ENCODE measurements around the gene WFDC1.

The WFDC1 gene

GRCh38 chr16:84262939-84263338, 31.7 kb upstream of the WFDC1 start:
- no peaks in the 10 kb centered on the region for H3K79me2 ChIP-seq
- no peak overlapping the region for H2AFZ ChIP-seq
- no peak overlapping the region for H3K4me3 ChIP-seq (ENCODE audit: low read depth, low read length)
- no peak overlapping the region for H3K27ac ChIP-seq
- no peaks in the 10 kb centered on the region for H3K4me1 ChIP-seq
- H3K9ac ChIP-seq: no peak overlapping the region
- no peak for TF ChIP-seq CTCF (IDR thresholded peaks at IDR 0.05)
- no peaks in the 10 kb centered on the region for H3K27me3 ChIP-seq (ENCODE audit: control insufficient read depth, insufficient read depth, low read length)
- no peaks in the 10 kb centered on the region for H3K36me3 ChIP-seq (ENCODE audit: control insufficient read depth, insufficient read depth, low read length)
- no peak overlapping the region for H3K4me2 ChIP-seq (ENCODE audit: low read length)
- H3K9me3 ChIP-seq (ENCODE audit: control insufficient read depth, low read length): no peaks in the 10 kb centered on the region

GRCh38 chr16:84266451-84266850, 28.2 kb upstream of the WFDC1 start:
- Histone ChIP-seq H3K27ac (no peak overlapping the region), H3K4me2 (ENCODE audit: low read length) (no peak overlapping the region), H2AFZ (no peak overlapping the region), H3K9ac (no peak overlapping the region), H3K9me3 (ENCODE audit: control insufficient read depth, low read length) (no peaks in the 10 kb centered on the region), H3K79me2 (no peaks in the 10 kb centered on the region), H3K27me3 (ENCODE audit: control insufficient read depth, insufficient read depth, low read length) (no peaks in the 10 kb centered on the region), H3K36me3 (ENCODE audit: control insufficient read depth, insufficient read depth, low read length) (no peaks in the 10 kb centered on the region), H3K4me3 (ENCODE audit: low read depth, low read length) (no peak overlapping the region), H3K4me1 (no peaks in the 10 kb centered on the region)
- TF ChIP-seq CTCF (IDR thresholded peaks at IDR 0.05): no peak

DNA sequence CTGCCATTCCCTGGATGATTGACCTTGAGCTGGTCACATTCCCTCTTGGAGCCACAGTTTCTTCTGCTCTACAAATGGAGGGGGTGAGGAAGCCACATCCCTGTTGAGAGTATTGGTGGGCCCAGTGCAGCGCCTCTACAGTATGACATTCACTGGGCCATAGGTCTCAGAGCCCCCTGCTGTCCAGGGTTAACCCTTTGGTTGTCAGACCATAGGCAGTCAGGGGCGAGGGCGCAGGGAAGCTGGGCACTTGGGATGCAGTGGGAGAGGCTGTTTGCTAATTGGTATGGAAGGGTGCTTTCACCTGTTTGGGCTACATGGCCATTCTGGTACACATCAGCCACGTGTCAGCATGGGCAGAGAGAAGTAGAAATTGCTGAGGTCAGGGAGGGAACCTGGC, 27.3 kb upstream of the WFDC1 start:
- no peaks in the 10 kb centered on the region for H3K36me3 ChIP-seq (ENCODE audit: control insufficient read depth, insufficient read depth, low read length)
- H3K4me2 ChIP-seq (ENCODE audit: low read length): no peak overlapping the region
- H3K4me1 ChIP-seq: no peaks in the 10 kb centered on the region
- H3K4me3 ChIP-seq (ENCODE audit: low read depth, low read length): no peak overlapping the region
- no peak overlapping the region for H3K27ac ChIP-seq
- H3K27me3 ChIP-seq (ENCODE audit: control insufficient read depth, insufficient read depth, low read length): no peaks in the 10 kb centered on the region
- no peak overlapping the region for H3K9ac ChIP-seq
- TF ChIP-seq CTCF (IDR thresholded peaks at IDR 0.05): no peak
- no peaks in the 10 kb centered on the region for H3K79me2 ChIP-seq
- H3K9me3 ChIP-seq (ENCODE audit: control insufficient read depth, low read length): no peaks in the 10 kb centered on the region
- no peak overlapping the region for H2AFZ ChIP-seq

- Histone ChIP-seq H3K36me3 (ENCODE audit: control insufficient read depth, insufficient read depth, low read length) (no peaks in the 10 kb centered on the region), H3K9ac (no peak overlapping the region), H3K9me3 (ENCODE audit: control insufficient read depth, low read length) (no peaks in the 10 kb centered on the region), H3K4me3 (ENCODE audit: low read depth, low read length) (no peak overlapping the region), H3K4me2 (ENCODE audit: low read length) (no peak overlapping the region), H2AFZ (peak overlapping the region; percentile 42), H3K27ac (no peak overlapping the region), H3K4me1 (no peaks in the 10 kb centered on the region), H3K27me3 (ENCODE audit: control insufficient read depth, insufficient read depth, low read length) (no peaks in the 10 kb centered on the region), H3K79me2 (no peaks in the 10 kb centered on the region)
- no peak for TF ChIP-seq CTCF (IDR thresholded peaks at IDR 0.05)
Measured at GRCh38 chr16:84268291-84269040, 26.2 kb upstream of the WFDC1 start.

DNA sequence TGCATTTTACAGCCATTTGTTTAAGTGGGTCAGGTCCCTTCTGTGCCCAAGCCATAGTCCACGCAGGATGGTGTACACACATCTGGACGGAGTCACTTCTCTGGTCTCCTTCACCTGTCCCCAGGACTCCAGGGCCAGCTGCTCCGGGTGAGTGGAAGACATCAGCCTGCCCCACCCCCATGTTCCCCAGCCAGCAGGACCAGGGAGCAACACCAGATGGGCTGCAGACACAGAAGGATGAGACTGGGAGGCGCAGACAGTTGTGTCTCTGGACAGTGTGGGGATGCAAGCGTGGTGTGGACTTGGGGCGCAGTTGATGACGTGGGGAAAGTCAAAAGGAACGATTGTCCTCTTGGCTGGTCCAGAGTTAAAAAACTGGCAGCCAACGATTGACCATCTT, 24.6 kb upstream of the WFDC1 start:
- Histone ChIP-seq H3K79me2 (no peaks in the 10 kb centered on the region), H3K27me3 (ENCODE audit: control insufficient read depth, insufficient read depth, low read length) (no peaks in the 10 kb centered on the region), H2AFZ (no peak overlapping the region), H3K4me2 (ENCODE audit: low read length) (no peak overlapping the region), H3K9ac (no peak overlapping the region), H3K36me3 (ENCODE audit: control insufficient read depth, insufficient read depth, low read length) (no peaks in the 10 kb centered on the region), H3K4me1 (no peaks in the 10 kb centered on the region), H3K9me3 (ENCODE audit: control insufficient read depth, low read length) (no peaks in the 10 kb centered on the region), H3K27ac (no peak overlapping the region), H3K4me3 (ENCODE audit: low read depth, low read length) (no peak overlapping the region)
- no peak for TF ChIP-seq CTCF (IDR thresholded peaks at IDR 0.05)

Measured in parathyroid adenoma (tissue), 2 donors.